ENCODE data around the gene NRG2.

DNA sequence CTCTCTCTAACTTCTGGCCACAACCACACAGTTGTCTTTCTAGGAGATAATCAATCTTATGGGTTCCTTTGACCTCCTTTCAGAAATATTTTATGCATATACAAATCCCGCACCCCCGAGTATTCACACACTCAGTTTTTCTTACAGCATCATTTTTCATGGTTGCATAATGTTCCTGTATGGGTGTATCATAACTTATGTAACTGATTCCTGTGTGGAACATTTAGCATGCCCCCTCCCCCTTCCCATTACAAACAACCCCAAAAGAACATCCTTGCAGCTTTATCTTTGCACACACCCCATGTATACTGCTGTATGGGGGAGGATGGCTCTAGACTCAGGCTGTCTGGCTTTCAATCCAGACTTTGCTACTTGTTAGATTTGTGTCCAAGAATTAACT lies 153.7 kb downstream of the NRG2 start:
- no peak for TF ChIP-seq MAX (IDR thresholded peaks at IDR 0.05; ENCODE audit: low read depth, low read length)
- TF ChIP-seq, protein P1, sequence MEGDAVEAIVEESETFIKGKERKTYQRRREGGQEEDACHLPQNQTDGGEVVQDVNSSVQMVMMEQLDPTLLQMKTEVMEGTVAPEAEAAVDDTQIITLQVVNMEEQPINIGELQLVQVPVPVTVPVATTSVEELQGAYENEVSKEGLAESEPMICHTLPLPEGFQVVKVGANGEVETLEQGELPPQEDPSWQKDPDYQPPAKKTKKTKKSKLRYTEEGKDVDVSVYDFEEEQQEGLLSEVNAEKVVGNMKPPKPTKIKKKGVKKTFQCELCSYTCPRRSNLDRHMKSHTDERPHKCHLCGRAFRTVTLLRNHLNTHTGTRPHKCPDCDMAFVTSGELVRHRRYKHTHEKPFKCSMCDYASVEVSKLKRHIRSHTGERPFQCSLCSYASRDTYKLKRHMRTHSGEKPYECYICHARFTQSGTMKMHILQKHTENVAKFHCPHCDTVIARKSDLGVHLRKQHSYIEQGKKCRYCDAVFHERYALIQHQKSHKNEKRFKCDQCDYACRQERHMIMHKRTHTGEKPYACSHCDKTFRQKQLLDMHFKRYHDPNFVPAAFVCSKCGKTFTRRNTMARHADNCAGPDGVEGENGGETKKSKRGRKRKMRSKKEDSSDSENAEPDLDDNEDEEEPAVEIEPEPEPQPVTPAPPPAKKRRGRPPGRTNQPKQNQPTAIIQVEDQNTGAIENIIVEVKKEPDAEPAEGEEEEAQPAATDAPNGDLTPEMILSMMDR (IDR thresholded peaks at IDR 0.05; ENCODE audit: low read depth, low read length): no peak
- no peak for TF ChIP-seq POLR2A (IDR thresholded peaks at IDR 0.05; ENCODE audit: extremely low read depth, insufficient read length)
- TF ChIP-seq MYC (IDR thresholded peaks at IDR 0.05; ENCODE audit: low read depth, low read length): no peak

Data from NB4 (cell line).